ENCODE measurements around the gene MAP4K4.
"Not testable (repeated sequence)": the region's sequence is repeated elsewhere in the genome, so short reads cannot be mapped to it uniquely, and the experiment has no call there.

MAP4K4 gene

GRCh38 chr2:101736861-101737291, 39.4 kb downstream of the MAP4K4 start:
- H3K4me1 ChIP-seq (ENCODE audit: control insufficient read depth, insufficient read depth, low read length): peaks cover 81% of the 10 kb centered on the region
- peak overlapping the region; percentile 74 for H3K4me2 ChIP-seq (ENCODE audit: low read length)
- no peaks in the 10 kb centered on the region for H3K27me3 ChIP-seq (ENCODE audit: control insufficient read depth, insufficient read depth, low read length)
- H3K9me3 ChIP-seq (replicated peaks; ENCODE audit: low read length): no peaks in the 10 kb centered on the region
- H3K9ac ChIP-seq (ENCODE audit: low read depth, low read length): peak overlapping the region; percentile 32
- peak overlapping the region; percentile 49 for H3K4me3 ChIP-seq (ENCODE audit: low read length)
- H3K36me3 ChIP-seq (ENCODE audit: insufficient read depth, low read length): peaks cover 5% of the 10 kb centered on the region

GRCh38 chr2:101737478-101738255, 40.2 kb downstream of the MAP4K4 start:
- no peaks in the 10 kb centered on the region for H3K9me3 ChIP-seq (replicated peaks; ENCODE audit: low read length)
- H3K4me1 ChIP-seq (ENCODE audit: control insufficient read depth, insufficient read depth, low read length): peaks cover 82% of the 10 kb centered on the region
- no peak overlapping the region for H3K4me3 ChIP-seq (ENCODE audit: low read length)
- peaks cover 5% of the 10 kb centered on the region for H3K36me3 ChIP-seq (ENCODE audit: insufficient read depth, low read length)
- no peak overlapping the region for H3K9ac ChIP-seq (ENCODE audit: low read depth, low read length)
- H3K4me2 ChIP-seq (ENCODE audit: low read length): peak overlapping the region; percentile 57
- no peaks in the 10 kb centered on the region for H3K27me3 ChIP-seq (ENCODE audit: control insufficient read depth, insufficient read depth, low read length)

- H3K9ac ChIP-seq (ENCODE audit: low read depth, low read length): no peak overlapping the region
- H3K36me3 ChIP-seq (ENCODE audit: insufficient read depth, low read length): no peaks in the 10 kb centered on the region
- no peaks in the 10 kb centered on the region for H3K27me3 ChIP-seq (ENCODE audit: control insufficient read depth, insufficient read depth, low read length)
- no peaks in the 10 kb centered on the region for H3K9me3 ChIP-seq (replicated peaks; ENCODE audit: low read length)
- no peak overlapping the region for H3K4me3 ChIP-seq (ENCODE audit: low read length)
- H3K4me2 ChIP-seq (ENCODE audit: low read length): no peak overlapping the region
- H3K4me1 ChIP-seq (ENCODE audit: control insufficient read depth, insufficient read depth, low read length): peaks cover 82% of the 10 kb centered on the region
Measured at GRCh38 chr2:101738649-101739048, 41.1 kb downstream of the MAP4K4 start.

DNA sequence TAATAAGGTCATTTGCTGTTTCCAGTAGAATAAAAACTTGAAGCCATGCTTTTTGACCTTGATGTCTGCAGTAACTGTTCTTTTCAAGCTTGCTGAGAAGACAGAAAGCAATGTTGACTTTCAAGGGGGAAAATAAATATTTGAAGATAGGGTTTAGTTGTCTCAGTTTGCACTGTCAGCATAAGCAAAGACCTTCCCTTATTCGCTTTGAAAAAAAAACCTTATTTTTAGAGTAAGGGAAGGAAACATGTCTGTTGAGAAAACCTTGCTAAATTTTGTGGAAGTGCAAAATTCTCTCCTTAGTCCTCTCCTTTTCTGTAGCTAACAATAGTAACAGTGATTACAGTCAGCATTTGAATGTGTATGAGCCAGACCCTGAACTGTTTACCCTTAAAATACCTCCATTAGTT, 43.1 kb downstream of the MAP4K4 start:
- Histone ChIP-seq H3K4me1 (ENCODE audit: control insufficient read depth, insufficient read depth, low read length) (peaks cover 75% of the 10 kb centered on the region), H3K9me3 (replicated peaks; ENCODE audit: low read length) (no peaks in the 10 kb centered on the region)

DNA sequence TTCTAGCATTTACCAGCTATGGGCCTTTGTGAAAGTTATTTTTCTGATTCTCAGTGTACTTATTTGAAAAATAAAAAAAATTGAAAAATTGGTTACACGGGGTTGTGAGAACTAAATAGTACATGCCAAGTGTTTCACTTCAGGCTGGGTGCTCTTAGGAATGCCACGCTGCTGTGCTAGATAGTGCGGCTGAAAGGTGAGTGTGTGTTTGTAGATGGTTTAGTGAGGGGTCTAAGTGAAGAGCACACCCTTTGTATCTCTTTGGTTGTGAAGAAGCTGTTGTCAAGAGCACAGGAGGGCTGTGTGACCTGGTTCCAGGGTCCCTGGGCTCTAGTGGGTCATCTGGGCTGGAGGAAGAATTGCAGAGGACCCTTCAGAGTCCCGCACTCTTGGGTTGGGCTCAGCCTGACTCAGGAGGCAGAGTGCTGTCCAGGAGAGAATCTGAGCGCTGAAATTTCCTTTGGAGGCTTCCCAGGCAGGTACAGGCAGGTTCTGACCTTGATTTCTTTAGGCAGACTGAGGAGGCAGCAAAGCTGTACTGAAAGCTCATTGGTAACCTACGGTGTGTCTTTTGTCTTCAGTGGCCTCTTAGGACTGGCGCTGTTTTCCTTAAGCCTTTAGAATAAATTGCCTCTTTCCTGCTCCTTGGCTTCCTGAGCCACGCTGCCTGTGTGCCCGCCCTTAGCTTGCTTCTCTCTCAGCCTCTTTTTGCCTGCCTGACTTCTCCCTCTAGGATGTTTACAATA, 44.4 kb downstream of the MAP4K4 start:
- no peaks in the 10 kb centered on the region for H3K27me3 ChIP-seq (ENCODE audit: control insufficient read depth, insufficient read depth, low read length)
- H3K9me3 ChIP-seq (replicated peaks; ENCODE audit: low read length): no peaks in the 10 kb centered on the region
- H3K4me3 ChIP-seq (ENCODE audit: low read length): no peak overlapping the region
- H3K4me1 ChIP-seq (ENCODE audit: control insufficient read depth, insufficient read depth, low read length): peaks cover 75% of the 10 kb centered on the region
- H3K9ac ChIP-seq (ENCODE audit: low read depth, low read length): no peak overlapping the region
- H3K36me3 ChIP-seq (ENCODE audit: insufficient read depth, low read length): peaks cover 4% of the 10 kb centered on the region
- peak overlapping the region; percentile 13 for H3K4me2 ChIP-seq (ENCODE audit: low read length)

More for the DNA sequence above, 43.1 kb downstream of the MAP4K4 start:
- peaks cover 4% of the 10 kb centered on the region for H3K36me3 ChIP-seq (ENCODE audit: insufficient read depth, low read length)
- no peak overlapping the region for H3K4me3 ChIP-seq (ENCODE audit: low read length)
- H3K4me2 ChIP-seq (ENCODE audit: low read length): no peak overlapping the region
- H3K27me3 ChIP-seq (ENCODE audit: control insufficient read depth, insufficient read depth, low read length): no peaks in the 10 kb centered on the region
- H3K9ac ChIP-seq (ENCODE audit: low read depth, low read length): no peak overlapping the region

- Histone ChIP-seq H3K9ac (ENCODE audit: low read depth, low read length) (no peak overlapping the region), H3K9me3 (replicated peaks; ENCODE audit: low read length) (no peaks in the 10 kb centered on the region), H3K4me1 (ENCODE audit: control insufficient read depth, insufficient read depth, low read length) (peaks cover 77% of the 10 kb centered on the region), H3K4me3 (ENCODE audit: low read length) (no peak overlapping the region), H3K27me3 (ENCODE audit: control insufficient read depth, insufficient read depth, low read length) (no peaks in the 10 kb centered on the region), H3K36me3 (ENCODE audit: insufficient read depth, low read length) (peaks cover 4% of the 10 kb centered on the region), H3K4me2 (ENCODE audit: low read length) (peak overlapping the region; percentile 13)
Measured at GRCh38 chr2:101742547-101742946, 45.0 kb downstream of the MAP4K4 start.

DNA sequence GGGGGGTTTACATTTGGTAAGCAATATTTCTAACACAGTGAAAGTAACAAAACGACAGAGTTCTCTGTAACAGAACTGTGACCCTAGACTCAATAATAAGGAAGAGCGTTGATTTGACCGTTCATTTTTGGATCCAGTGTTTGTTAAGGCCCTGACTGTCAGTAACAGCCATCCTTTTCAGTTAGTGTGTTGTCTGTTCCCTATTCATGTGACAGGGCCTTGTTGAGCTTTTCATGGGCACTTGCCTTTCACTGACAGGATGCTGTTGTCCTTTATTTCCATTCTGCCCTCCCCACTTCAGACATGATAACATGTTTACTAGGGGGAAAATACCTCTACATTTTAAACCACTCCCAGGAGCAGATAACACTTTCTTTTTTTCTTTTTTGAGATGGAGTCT, 45.8 kb downstream of the MAP4K4 start:
- Histone ChIP-seq H3K36me3 (ENCODE audit: insufficient read depth, low read length) (peaks cover 4% of the 10 kb centered on the region), H3K27me3 (ENCODE audit: control insufficient read depth, insufficient read depth, low read length) (no peaks in the 10 kb centered on the region), H3K4me2 (ENCODE audit: low read length) (no peak overlapping the region), H3K4me3 (ENCODE audit: low read length) (no peak overlapping the region), H3K4me1 (ENCODE audit: control insufficient read depth, insufficient read depth, low read length) (peaks cover 77% of the 10 kb centered on the region), H3K9ac (ENCODE audit: low read depth, low read length) (no peak overlapping the region), H3K9me3 (replicated peaks; ENCODE audit: low read length) (no peaks in the 10 kb centered on the region)

DNA sequence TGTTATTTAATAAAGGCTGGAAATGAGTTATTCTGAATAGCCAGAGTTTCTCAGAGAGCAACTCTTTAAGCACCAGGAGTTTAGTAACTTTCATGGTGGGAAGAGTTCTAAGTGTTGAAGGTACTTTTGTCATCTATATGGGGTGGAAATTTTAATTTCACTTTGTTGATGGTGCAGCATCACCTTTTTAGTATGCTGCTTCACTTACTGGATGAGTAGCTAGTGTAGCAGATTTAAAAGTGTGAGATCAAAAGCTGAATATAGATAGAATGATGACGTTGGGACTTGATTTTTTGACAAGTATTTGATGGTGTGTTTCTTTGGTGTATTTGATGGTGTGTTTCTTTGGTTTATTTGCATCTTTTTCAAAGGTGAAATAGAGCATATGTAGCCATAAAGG, 47.3 kb downstream of the MAP4K4 start:
- Histone ChIP-seq H3K27me3 (ENCODE audit: control insufficient read depth, insufficient read depth, low read length) (no peaks in the 10 kb centered on the region), H3K36me3 (ENCODE audit: insufficient read depth, low read length) (peaks cover 6% of the 10 kb centered on the region), H3K4me1 (ENCODE audit: control insufficient read depth, insufficient read depth, low read length) (peaks cover 65% of the 10 kb centered on the region), H3K4me3 (ENCODE audit: low read length) (no peak overlapping the region), H3K4me2 (ENCODE audit: low read length) (no peak overlapping the region), H3K9me3 (replicated peaks; ENCODE audit: low read length) (no peaks in the 10 kb centered on the region), H3K9ac (ENCODE audit: low read depth, low read length) (no peak overlapping the region)

DNA sequence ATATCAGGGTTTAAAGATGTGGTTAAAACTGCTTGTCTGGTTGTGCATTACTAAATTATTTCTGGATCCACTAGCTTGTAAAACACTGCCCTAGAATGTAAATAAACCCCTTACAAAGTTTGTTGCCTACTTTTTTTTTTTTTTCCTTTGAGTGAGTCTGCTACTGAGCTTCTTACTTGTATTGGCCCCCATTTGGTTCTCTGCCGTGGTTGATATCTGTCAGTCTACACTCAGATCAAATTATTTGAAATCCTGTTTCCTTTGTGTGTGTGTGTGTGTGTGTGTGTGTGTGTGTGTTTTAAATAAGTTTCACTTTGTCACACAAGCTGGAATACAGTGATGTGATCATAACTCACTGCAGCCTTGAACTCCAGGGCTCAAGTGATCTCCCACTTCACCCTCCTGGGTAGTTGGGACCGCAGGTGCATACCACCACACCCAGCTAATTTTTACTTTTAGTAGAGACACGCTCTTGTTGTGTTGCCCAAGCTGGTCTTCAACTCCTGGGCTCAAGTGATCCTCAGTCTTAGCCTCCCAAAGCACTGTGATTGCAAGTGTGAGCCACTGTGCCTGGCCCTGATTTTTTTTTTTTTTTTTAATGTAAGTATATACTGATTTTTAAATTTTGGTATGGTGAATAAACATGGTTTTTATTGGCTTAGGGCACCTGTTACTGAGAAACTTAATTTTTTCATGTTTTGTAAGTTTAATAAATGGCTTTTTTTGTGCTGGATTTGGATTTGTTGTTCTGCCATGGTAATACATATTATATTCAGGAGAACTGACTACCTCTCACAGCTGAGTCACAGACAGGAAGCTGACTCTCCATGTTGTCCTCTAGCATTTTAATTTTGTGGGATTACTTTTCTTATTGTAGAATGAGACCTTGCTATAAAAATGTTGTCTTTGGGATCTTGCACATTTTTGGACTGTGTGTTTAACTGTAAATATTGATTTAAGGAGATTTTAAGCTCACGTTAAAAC, 48.5 kb downstream of the MAP4K4 start:
- Histone ChIP-seq H3K36me3 (ENCODE audit: insufficient read depth, low read length) (peaks cover 6% of the 10 kb centered on the region), H3K9me3 (replicated peaks; ENCODE audit: low read length) (no peaks in the 10 kb centered on the region), H3K27me3 (ENCODE audit: control insufficient read depth, insufficient read depth, low read length) (no peaks in the 10 kb centered on the region), H3K4me2 (ENCODE audit: low read length) (peak overlapping the region; percentile 63), H3K9ac (ENCODE audit: low read depth, low read length) (peak overlapping the region; percentile 58), H3K4me3 (ENCODE audit: low read length) (no peak overlapping the region), H3K4me1 (ENCODE audit: control insufficient read depth, insufficient read depth, low read length) (peaks cover 62% of the 10 kb centered on the region)

DNA sequence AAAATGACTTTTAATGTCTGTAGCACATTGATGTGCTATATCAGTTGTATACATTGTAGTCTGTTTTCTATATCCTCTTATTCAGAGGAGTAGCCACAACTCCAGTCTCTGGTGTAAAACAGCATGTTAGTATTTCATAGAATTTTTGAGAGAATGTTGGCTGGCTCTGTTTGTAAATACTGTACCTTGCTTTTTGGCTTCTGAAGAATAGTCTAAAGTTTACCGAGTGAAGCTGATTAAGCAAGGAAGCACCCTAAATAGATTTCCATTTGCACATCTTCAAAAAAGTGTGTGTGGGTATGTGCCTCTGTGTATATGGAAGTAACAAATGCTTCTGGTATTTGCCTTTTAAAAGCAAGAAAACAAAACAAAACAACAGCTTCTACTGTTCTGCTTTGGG, 50.5 kb downstream of the MAP4K4 start:
- H3K4me2 ChIP-seq (ENCODE audit: low read length): peak overlapping the region; percentile 63
- H3K36me3 ChIP-seq (ENCODE audit: insufficient read depth, low read length): peaks cover 11% of the 10 kb centered on the region
- H3K4me3 ChIP-seq (ENCODE audit: low read length): no peak overlapping the region
- no peak overlapping the region for H3K9ac ChIP-seq (ENCODE audit: low read depth, low read length)
- H3K4me1 ChIP-seq (ENCODE audit: control insufficient read depth, insufficient read depth, low read length): peaks cover 69% of the 10 kb centered on the region
- H3K9me3 ChIP-seq (replicated peaks; ENCODE audit: low read length): no peaks in the 10 kb centered on the region
- H3K27me3 ChIP-seq (ENCODE audit: control insufficient read depth, insufficient read depth, low read length): no peaks in the 10 kb centered on the region

DNA sequence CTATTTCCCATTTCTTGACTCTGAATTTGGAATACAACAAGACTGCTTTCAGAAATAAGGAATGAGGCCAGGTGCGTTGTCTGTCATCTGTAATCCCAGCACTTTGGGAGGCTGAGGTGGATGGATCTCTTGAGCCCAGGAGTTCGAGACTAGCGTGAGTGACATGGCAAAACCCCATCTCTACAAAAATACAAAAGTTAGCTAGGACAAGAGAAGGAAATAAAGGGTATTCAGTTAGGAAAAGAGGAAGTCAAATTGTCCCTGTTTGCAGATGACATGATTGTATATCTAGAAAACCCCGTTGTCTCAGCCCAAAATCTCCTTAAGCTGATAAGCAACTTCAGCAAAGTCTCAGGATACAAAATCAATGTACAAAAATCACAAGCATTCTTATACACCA, 51.0 kb downstream of the MAP4K4 start:
- not testable (repeated sequence) for H3K4me3 ChIP-seq (ENCODE audit: low read length); H3K27me3 ChIP-seq (ENCODE audit: control insufficient read depth, insufficient read depth, low read length); H3K9ac ChIP-seq (ENCODE audit: low read depth, low read length); H3K9me3 ChIP-seq (replicated peaks; ENCODE audit: low read length)
- Histone ChIP-seq H3K36me3 (ENCODE audit: insufficient read depth, low read length) (peaks cover 11% of the 10 kb centered on the region), H3K4me1 (ENCODE audit: control insufficient read depth, insufficient read depth, low read length) (peaks cover 69% of the 10 kb centered on the region), H3K4me2 (ENCODE audit: low read length) (peak overlapping the region; percentile 63)

All from skeletal muscle satellite cell (primary cell).